ENCODE data around the gene SLAIN2. TPM values are rescaled to one million over a fixed set of nuclear protein-coding genes. Genes with fewer than 3 reads are reported as not detected.
"Not testable (repeated sequence)": the region's sequence is repeated elsewhere in the genome, so short reads cannot be mapped to it uniquely, and the experiment has no call there.

Gene SLAIN2
- total RNA-seq, 1 experiment from 2014 or later = 44.8 TPM

- H3K36me3 ChIP-seq (ENCODE audit: control insufficient read depth, insufficient read depth, low read length) = no peaks in the 10 kb centered on the region
- Mint-ChIP-seq H3K27ac (ENCODE audit: unreplicated experiment) (no peak overlapping the region), H3K27me3 (ENCODE audit: insufficient read depth, unreplicated experiment) (no peaks in the 10 kb centered on the region), H3K36me3 (ENCODE audit: insufficient read depth, unreplicated experiment) (peaks cover 7% of the 10 kb centered on the region), H3K9me3 (ENCODE audit: unreplicated experiment) (no peaks in the 10 kb centered on the region), H3K4me3 (ENCODE audit: unreplicated experiment) (no peak overlapping the region), H3K4me1 (ENCODE audit: low read depth, unreplicated experiment) (peaks cover 15% of the 10 kb centered on the region)
- CTCF ChIA-PET = no interaction called here
- no TSS peak for BruUV-seq (replicated peaks)
- no peaks in the 10 kb centered on the region for H3K9me3 ChIP-seq
- TF ChIP-seq CTCF (IDR thresholded peaks at IDR 0.05; ENCODE audit: insufficient read depth in 1 of 2, low read depth in 1 of 2, low read length in 1 of 2, severe bottlenecking in 1 of 2, unreplicated experiment in 1 of 2) = no peak
- DNase-seq = no peak
- no peak overlapping the region for H3K4me3 ChIP-seq (ENCODE audit: low read depth, low read length)
- intact Hi-C loops (cut with micrococcal nuclease; ENCODE audit: unreplicated experiment) = no loop called here
- H3K27me3 ChIP-seq (replicated peaks; ENCODE audit: control insufficient read depth, insufficient read depth, low read length) = no peaks in the 10 kb centered on the region
- POLR2A ChIA-PET = no interaction called here
- peaks cover 8% of the 10 kb centered on the region; the same call in 1 of the 2 replicates for H3K4me1 ChIP-seq
These were observed 95.0 kb downstream of the SLAIN2 start for GRCh38 chr4:48436318-48436717.

DNA sequence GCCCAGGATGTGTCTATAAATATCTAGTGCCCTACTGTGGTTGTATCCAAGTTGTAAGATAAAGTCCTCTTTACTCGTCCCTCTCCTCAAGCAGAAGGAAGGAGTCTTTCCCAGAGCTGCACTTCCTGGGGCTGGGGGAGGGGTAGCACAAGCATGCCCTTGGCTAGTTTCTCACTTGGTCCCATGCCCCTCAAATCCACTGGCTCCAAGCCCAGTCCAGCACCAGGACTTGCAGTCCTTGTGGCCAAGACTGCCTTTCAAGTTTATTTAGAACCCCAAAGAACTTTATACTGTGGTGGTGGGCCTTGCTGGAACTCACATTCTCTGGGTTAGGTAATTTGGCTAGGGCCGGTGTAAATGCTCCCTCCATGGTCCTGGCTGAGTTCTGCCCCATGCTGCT is 98.7 kb downstream of the SLAIN2 start:
- no peaks in the 10 kb centered on the region for H3K36me3 ChIP-seq (ENCODE audit: control insufficient read depth, insufficient read depth, low read length)
- peaks cover 7% of the 10 kb centered on the region for H3K36me3 Mint-ChIP-seq (ENCODE audit: insufficient read depth, unreplicated experiment)
- H3K4me3 ChIP-seq (ENCODE audit: low read depth, low read length) = no peak overlapping the region
- no peaks in the 10 kb centered on the region for H3K27me3 ChIP-seq (replicated peaks; ENCODE audit: control insufficient read depth, insufficient read depth, low read length)
- H3K27ac Mint-ChIP-seq (ENCODE audit: unreplicated experiment) = no peak overlapping the region
- no peaks in the 10 kb centered on the region for H3K9me3 ChIP-seq
- TF ChIP-seq CTCF (IDR thresholded peaks at IDR 0.05; ENCODE audit: insufficient read depth in 1 of 2, low read depth in 1 of 2, low read length in 1 of 2, severe bottlenecking in 1 of 2, unreplicated experiment in 1 of 2) = no peak
- DNase-seq = no peak
- POLR2A ChIA-PET = no interaction called here
- H3K4me3 Mint-ChIP-seq (ENCODE audit: unreplicated experiment) = no peak overlapping the region
- no peaks in the 10 kb centered on the region for H3K27me3 Mint-ChIP-seq (ENCODE audit: insufficient read depth, unreplicated experiment)
- intact Hi-C loops (cut with micrococcal nuclease; ENCODE audit: unreplicated experiment) = loop anchor here (10.0 kb wide), 1 partner anchor 65 kb away; no protein-coding TSS in a partner anchor
- peaks cover 8% of the 10 kb centered on the region; the same call in 1 of the 2 replicates for H3K4me1 ChIP-seq
- CTCF ChIA-PET = no interaction called here
- no peaks in the 10 kb centered on the region for H3K9me3 Mint-ChIP-seq (ENCODE audit: unreplicated experiment)
- BruUV-seq (replicated peaks) = no TSS peak
- peaks cover 7% of the 10 kb centered on the region for H3K4me1 Mint-ChIP-seq (ENCODE audit: low read depth, unreplicated experiment)

DNA sequence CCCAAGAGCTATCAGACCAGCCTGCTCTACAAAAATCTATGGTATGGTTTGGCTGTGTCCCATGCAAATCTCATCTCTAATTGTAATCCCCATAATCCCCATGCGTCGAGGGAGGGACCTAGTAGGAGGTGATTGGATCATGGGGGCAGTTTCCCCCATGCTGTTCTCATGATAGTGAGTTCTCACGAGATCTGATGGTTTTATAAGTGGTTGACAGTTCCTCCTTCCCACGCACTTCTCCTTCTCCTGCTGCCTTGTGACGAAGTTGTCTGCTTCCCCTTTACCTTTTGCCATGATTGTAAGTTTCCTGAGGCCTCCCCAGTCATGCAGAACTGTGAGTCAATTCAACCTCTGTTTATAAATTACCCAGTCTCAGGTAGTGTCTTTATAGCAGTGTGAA is 99.6 kb downstream of the SLAIN2 start:
- POLR2A ChIA-PET; H3K4me3 ChIP-seq (ENCODE audit: low read depth, low read length): not testable (repeated sequence)

GRCh38 chr4:48445704-48446103 is 104.4 kb downstream of the SLAIN2 start:
- intact Hi-C loops (cut with micrococcal nuclease; ENCODE audit: unreplicated experiment) = loop anchor here (10.0 kb wide), 1 partner anchor 59 kb away; no protein-coding TSS in a partner anchor
- no peaks in the 10 kb centered on the region for H3K36me3 Mint-ChIP-seq (ENCODE audit: insufficient read depth, unreplicated experiment)
- H3K27me3 ChIP-seq (replicated peaks; ENCODE audit: control insufficient read depth, insufficient read depth, low read length) = no peaks in the 10 kb centered on the region
- no peaks in the 10 kb centered on the region for H3K27me3 Mint-ChIP-seq (ENCODE audit: insufficient read depth, unreplicated experiment)
- H3K4me1 ChIP-seq = peaks cover 9% of the 10 kb centered on the region
- BruUV-seq (replicated peaks) = no TSS peak
- H3K4me3 ChIP-seq (ENCODE audit: low read depth, low read length) = no peak overlapping the region
- H3K9me3 ChIP-seq = no peaks in the 10 kb centered on the region
- H3K4me1 Mint-ChIP-seq (ENCODE audit: low read depth, unreplicated experiment) = peaks cover 10% of the 10 kb centered on the region
- DNase-seq = no peak
- no peaks in the 10 kb centered on the region for H3K9me3 Mint-ChIP-seq (ENCODE audit: unreplicated experiment)
- CTCF ChIA-PET = interaction anchor here (1.7 kb wide), 1 partner anchor 15 kb away, joined by 4 read pairs; no protein-coding TSS in a partner anchor
- H3K36me3 ChIP-seq (ENCODE audit: control insufficient read depth, insufficient read depth, low read length) = no peaks in the 10 kb centered on the region
- H3K27ac Mint-ChIP-seq (ENCODE audit: unreplicated experiment) = no peak overlapping the region
- H3K4me3 Mint-ChIP-seq (ENCODE audit: unreplicated experiment) = no peak overlapping the region
- peak; percentile 33 to 58 for TF ChIP-seq CTCF (IDR thresholded peaks at IDR 0.05; ENCODE audit: insufficient read depth in 1 of 2, low read depth in 1 of 2, low read length in 1 of 2, severe bottlenecking in 1 of 2, unreplicated experiment in 1 of 2)
- POLR2A ChIA-PET = no interaction called here

More for the DNA sequence above, 99.6 kb downstream of the SLAIN2 start:
- H3K27ac Mint-ChIP-seq (ENCODE audit: unreplicated experiment); H3K4me1 Mint-ChIP-seq (ENCODE audit: low read depth, unreplicated experiment); H3K27me3 ChIP-seq (replicated peaks; ENCODE audit: control insufficient read depth, insufficient read depth, low read length); BruUV-seq (replicated peaks); H3K36me3 ChIP-seq (ENCODE audit: control insufficient read depth, insufficient read depth, low read length); H3K27me3 Mint-ChIP-seq (ENCODE audit: insufficient read depth, unreplicated experiment); H3K36me3 Mint-ChIP-seq (ENCODE audit: insufficient read depth, unreplicated experiment); H3K9me3 Mint-ChIP-seq (ENCODE audit: unreplicated experiment); H3K4me3 Mint-ChIP-seq (ENCODE audit: unreplicated experiment); CTCF ChIA-PET; DNase-seq; H3K9me3 ChIP-seq; H3K4me1 ChIP-seq: not testable (repeated sequence)
- intact Hi-C loops (cut with micrococcal nuclease; ENCODE audit: unreplicated experiment) = loop anchor here (10.0 kb wide), 1 partner anchor 64 kb away; no protein-coding TSS in a partner anchor

Data from Caco-2 (cell line).